ENCODE results near the gene PWWP2B. TPM values are rescaled to one million over a fixed set of nuclear protein-coding genes. Genes with fewer than 3 reads are reported as not detected.

Gene PWWP2B
- total and polyA plus RNA-seq, 2 of the 4 experiments (the other 2 are of a cell fraction) = 1.7 to 2.2 TPM

GRCh38 chr10:132382231-132382922, 14.6 kb upstream of the PWWP2B start:
- ChIA-PET CTCF (no interaction called here), POLR2A (ENCODE audit: unreplicated experiment) (no interaction called here)
- intact Hi-C loops (cut with micrococcal nuclease) (no loop called here), in situ Hi-C loops (cut with MboI; ENCODE audit: low sequenced_read_pairs) (no loop called here), dilution Hi-C loops (cut with HindIII; ENCODE audit: low sequenced_read_pairs, unreplicated experiment) (no loop called here)
- Histone ChIP-seq H3K36me3 (ENCODE audit: control insufficient read depth, insufficient read depth, low read length) (no peaks in the 10 kb centered on the region), H2BK120ac (ENCODE audit: low read depth, low read length) (no peak overlapping the region), H3K4me1 (ENCODE audit: control insufficient read depth, insufficient read depth, low read length) (no peaks in the 10 kb centered on the region), H3K9ac (ENCODE audit: low read depth, low read length) (no peak overlapping the region), H3K18ac (ENCODE audit: low read depth, low read length) (no peak overlapping the region), H3K23ac (ENCODE audit: low read depth, low read length) (no peak overlapping the region), H2AK9ac (replicated peaks; ENCODE audit: low read depth, low read length, poor library complexity) (no peak overlapping the region), H4K8ac (ENCODE audit: low read depth in 2 of 2, low read length in 2 of 2) (no peak overlapping the region), H3K4ac (ENCODE audit: low read depth, low read length) (no peak overlapping the region), H2AK5ac (ENCODE audit: low read depth, low read length) (no peak overlapping the region), H3K4me3 (ENCODE audit: insufficient read depth, low read depth, low read length) (no peak overlapping the region), H4K91ac (ENCODE audit: insufficient read depth, low read depth, low read length) (no peak overlapping the region), H2BK15ac (ENCODE audit: low read depth, low read length) (no peak overlapping the region), H3K27me3 (ENCODE audit: control insufficient read depth, insufficient read depth, low read length) (peaks cover 4% of the 10 kb centered on the region; the same call in 1 of the 2 replicates), H3K14ac (replicated peaks; ENCODE audit: low read depth, low read length) (no peak overlapping the region), H4K20me1 (ENCODE audit: insufficient read depth, low read length) (no peaks in the 10 kb centered on the region), H3K27ac (ENCODE audit: insufficient read depth, low read length) (no peak overlapping the region), H3K56ac (ENCODE audit: extremely low read depth, insufficient read depth, low read length) (no peak overlapping the region), H3K4me2 (ENCODE audit: low read depth, low read length) (no peak overlapping the region), H3K79me1 (ENCODE audit: low read depth in 1 of 2, low read length in 2 of 2) (no peaks in the 10 kb centered on the region), H2BK20ac (ENCODE audit: low read depth, low read length) (no peak overlapping the region), H2AFZ (replicated peaks; ENCODE audit: low read length, poor library complexity) (no peak overlapping the region), H3K9me1 (ENCODE audit: insufficient read depth, low read length) (no peaks in the 10 kb centered on the region), H4K5ac (ENCODE audit: low read depth, low read length) (no peak overlapping the region), H2BK5ac (ENCODE audit: low read depth, low read length, poor library complexity, severe bottlenecking) (no peak overlapping the region), H3K9me3 (ENCODE audit: control insufficient read depth, insufficient read depth, low read length) (peaks cover 2% of the 10 kb centered on the region)
- 89% methylated on average over 11 of the region's 16 CpGs; no CpG with 5 or more reads in 1 of the 2 experiments for WGBS, 2 experiments (ENCODE audit: extremely low coverage in 2 of 2, insufficient read length in 1 of 2)
- no TSS peak for BruUV-seq (replicated peaks)
- TF ChIP-seq ELK1 (IDR thresholded peaks at IDR 0.05; ENCODE audit: borderline replicate concordance, low read depth, low read length) (no peak), CEBPB (IDR thresholded peaks at IDR 0.05; ENCODE audit: low read depth, low read length) (no peak), RCOR1 (IDR thresholded peaks at IDR 0.05; ENCODE audit: insufficient replicate concordance, low read length) (no peak), BHLHE40 (IDR thresholded peaks at IDR 0.05; ENCODE audit: low read depth, low read length) (no peak), RAD21 (IDR thresholded peaks at IDR 0.05; ENCODE audit: low read length) (no peak), RFX5 (IDR thresholded peaks at IDR 0.05; ENCODE audit: low read depth, low read length) (no peak), USF2 (IDR thresholded peaks at IDR 0.05; ENCODE audit: low read depth, low read length) (no peak), POLR2A (IDR thresholded peaks at IDR 0.05; ENCODE audit: low read depth, low read length) (no peak), MAFK (IDR thresholded peaks at IDR 0.05; ENCODE audit: low read depth, low read length) (no peak), FOS (IDR thresholded peaks at IDR 0.05; ENCODE audit: low read depth, low read length) (no peak), MXI1 (IDR thresholded peaks at IDR 0.05; ENCODE audit: borderline replicate concordance, low read depth, low read length) (no peak)
- no peak for DNase-seq
- ATAC-seq (ENCODE audit: low read depth) = no peak

Measured in IMR-90 (cell line).